ENCODE measurements around the gene LBR.

LBR gene

DNA sequence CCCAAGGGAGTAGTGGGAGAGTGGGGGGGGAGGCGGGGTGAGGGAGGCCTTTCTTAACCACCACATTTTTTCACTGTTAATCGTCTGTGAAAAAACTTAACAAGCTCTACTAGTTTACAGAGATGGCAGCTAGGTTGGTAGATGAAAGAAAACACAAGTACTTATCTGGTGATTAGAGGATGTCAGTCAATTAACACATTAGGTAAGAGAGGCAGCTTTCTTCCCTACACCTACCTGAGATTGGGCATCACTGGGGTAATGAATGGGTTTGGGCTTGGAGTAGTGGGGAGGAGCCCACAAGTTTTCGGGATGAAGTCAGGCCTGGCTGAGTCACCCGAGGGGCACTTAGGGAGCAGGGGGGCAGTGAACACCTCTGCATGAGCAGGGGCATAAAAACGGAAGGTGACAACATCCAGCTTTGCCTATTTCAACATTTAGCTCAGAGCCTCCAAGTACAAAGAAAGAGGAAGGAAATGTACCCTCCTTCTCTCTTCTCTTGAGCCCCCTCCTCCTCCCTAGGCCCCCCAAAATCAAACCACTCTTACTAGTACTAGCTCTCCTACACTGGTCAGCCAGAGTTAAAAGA lies 2.5 kb downstream of the LBR start:
- in situ Hi-C loops (cut with HindIII; ENCODE audit: low sequenced_read_pairs), result no loop called here
- no peak overlapping the region for H3K4me3 ChIP-seq (ENCODE audit: low read depth, low read length)
- no peak for DNase-seq (ENCODE audit: low read depth, low spot score)
- TF ChIP-seq, protein P1, sequence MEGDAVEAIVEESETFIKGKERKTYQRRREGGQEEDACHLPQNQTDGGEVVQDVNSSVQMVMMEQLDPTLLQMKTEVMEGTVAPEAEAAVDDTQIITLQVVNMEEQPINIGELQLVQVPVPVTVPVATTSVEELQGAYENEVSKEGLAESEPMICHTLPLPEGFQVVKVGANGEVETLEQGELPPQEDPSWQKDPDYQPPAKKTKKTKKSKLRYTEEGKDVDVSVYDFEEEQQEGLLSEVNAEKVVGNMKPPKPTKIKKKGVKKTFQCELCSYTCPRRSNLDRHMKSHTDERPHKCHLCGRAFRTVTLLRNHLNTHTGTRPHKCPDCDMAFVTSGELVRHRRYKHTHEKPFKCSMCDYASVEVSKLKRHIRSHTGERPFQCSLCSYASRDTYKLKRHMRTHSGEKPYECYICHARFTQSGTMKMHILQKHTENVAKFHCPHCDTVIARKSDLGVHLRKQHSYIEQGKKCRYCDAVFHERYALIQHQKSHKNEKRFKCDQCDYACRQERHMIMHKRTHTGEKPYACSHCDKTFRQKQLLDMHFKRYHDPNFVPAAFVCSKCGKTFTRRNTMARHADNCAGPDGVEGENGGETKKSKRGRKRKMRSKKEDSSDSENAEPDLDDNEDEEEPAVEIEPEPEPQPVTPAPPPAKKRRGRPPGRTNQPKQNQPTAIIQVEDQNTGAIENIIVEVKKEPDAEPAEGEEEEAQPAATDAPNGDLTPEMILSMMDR (IDR thresholded peaks at IDR 0.05; ENCODE audit: low read depth, low read length), result no peak

DNA sequence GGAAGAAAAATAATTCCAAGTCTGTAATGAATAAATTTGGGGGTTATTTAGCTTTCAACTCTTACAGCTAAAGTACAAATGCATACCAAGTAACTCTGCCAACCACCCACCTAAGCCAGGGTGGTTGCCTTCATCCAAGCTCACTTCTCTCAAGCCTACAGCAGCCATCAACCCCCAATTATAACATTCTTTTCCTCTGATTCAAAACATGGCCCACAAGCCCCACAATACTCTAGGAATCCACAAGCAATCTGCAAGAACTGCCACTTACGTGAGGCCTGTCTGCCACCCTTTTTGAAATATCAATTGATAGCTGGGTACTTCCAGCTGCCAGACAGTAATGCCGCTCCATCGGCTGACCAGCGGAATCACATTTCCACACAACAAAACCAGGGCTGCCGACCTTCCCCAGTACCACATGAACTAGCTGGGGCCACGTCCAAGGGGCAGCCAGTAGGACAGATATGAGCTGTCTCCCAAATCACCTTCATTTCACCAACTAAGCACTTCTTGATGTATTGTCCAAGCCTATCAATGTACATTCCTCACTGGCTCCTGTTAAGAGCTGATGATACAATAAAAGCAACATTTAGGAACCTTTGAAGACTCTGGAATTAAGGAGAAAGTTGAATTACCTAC lies 3.2 kb downstream of the LBR start:
- TF ChIP-seq, protein P1 (IDR thresholded peaks at IDR 0.05; ENCODE audit: low read depth, low read length), result no peak
- DNase-seq (ENCODE audit: low read depth, low spot score), result peak; percentile 49

DNA sequence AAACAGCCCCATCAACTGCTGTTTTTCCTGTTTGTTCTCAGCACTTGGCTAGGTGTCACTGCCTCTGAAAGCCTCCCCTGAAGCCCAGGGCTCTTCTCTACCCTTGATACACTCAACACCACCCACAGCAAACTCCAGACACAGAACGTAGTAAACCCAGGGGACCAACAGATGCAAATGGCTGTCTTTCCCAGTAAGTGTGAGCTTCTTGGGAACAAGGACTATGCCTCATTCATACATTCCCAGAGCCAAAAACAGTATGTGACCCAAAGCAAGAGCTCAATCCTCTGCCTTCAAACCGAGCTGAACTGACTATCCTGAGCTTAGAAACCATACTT lies 4.4 kb downstream of the LBR start:
- in situ Hi-C loops (cut with HindIII; ENCODE audit: low sequenced_read_pairs), result no loop called here
- no peak for DNase-seq (ENCODE audit: low read depth, low spot score)
- no peak overlapping the region for H3K4me3 ChIP-seq (ENCODE audit: low read depth, low read length)
- TF ChIP-seq, protein P1 (IDR thresholded peaks at IDR 0.05; ENCODE audit: low read depth, low read length), result no peak

More for the DNA sequence above, 3.2 kb downstream of the LBR start:
- no peak overlapping the region for H3K4me3 ChIP-seq (ENCODE audit: low read depth, low read length)
- in situ Hi-C loops (cut with HindIII; ENCODE audit: low sequenced_read_pairs), result no loop called here

DNA sequence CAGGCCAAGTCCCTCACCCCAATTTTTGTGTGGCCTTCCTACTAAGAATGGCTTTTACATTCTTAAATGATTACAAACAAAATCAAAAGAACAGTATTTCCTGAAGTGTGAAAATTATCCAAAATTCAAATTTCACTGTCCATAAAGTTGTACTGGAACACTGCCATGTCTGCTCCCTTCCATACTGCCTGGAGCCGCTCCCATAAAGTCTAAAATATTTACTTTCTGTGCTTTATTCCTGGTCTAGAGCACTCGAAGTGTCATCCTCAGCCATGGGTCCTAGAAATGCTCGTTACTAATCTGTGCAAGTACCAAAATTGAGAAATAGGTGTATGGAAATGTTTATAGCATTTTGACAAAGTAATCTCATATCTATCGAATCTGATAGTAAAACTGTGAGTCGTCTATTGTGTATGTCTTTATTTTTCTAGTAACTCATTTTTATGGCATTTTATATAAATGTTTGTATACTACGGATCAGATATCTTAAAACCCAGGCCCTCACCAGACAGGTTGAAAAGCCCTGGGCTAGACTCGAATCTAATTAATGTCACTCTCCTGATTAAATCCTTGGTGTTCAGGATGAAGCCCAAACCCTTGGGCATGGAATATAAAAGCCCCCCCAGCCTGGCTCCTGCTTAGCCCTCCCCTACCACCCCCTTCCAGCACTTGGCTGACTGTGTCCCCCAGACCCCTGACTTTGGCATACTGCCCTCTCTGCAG lies 4.9 kb downstream of the LBR start:
- in situ Hi-C loops (cut with HindIII; ENCODE audit: low sequenced_read_pairs), result no loop called here
- no peak overlapping the region for H3K4me3 ChIP-seq (ENCODE audit: low read depth, low read length)

DNA sequence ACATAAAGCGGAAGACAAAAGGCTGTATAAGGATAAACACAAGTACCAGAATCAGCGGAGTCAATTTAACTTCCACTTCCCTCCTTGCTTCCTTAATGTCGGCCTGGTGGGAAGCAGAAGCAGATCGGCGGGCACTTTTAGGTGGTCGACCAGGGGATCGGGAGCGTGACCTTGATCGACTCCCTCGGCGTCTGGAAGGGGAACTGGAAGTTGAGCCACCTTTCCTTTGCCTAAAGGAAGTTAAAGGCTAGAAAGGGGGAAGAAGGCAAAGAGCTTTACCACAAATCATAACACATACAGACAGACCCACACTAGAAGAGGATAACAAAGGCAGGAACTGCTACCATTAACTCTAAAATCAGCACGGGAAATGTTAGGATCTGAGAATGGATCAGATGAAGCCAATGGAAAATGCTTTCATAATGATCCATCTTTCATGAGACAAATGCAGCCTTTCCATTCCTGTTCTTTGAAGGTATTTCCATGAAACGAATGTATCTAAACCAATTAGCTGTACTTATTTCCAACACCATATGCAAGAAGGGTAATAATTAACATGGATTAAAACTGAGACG lies 5.7 kb downstream of the LBR start:
- no peak for DNase-seq (ENCODE audit: low read depth, low spot score)
- in situ Hi-C loops (cut with HindIII; ENCODE audit: low sequenced_read_pairs), result no loop called here
- TF ChIP-seq, protein P1 (IDR thresholded peaks at IDR 0.05; ENCODE audit: low read depth, low read length), result no peak
- no peak overlapping the region for H3K4me3 ChIP-seq (ENCODE audit: low read depth, low read length)

More for the DNA sequence above, 4.9 kb downstream of the LBR start:
- no peak for DNase-seq (ENCODE audit: low read depth, low spot score)
- TF ChIP-seq, protein P1 (IDR thresholded peaks at IDR 0.05; ENCODE audit: low read depth, low read length), result no peak

DNA sequence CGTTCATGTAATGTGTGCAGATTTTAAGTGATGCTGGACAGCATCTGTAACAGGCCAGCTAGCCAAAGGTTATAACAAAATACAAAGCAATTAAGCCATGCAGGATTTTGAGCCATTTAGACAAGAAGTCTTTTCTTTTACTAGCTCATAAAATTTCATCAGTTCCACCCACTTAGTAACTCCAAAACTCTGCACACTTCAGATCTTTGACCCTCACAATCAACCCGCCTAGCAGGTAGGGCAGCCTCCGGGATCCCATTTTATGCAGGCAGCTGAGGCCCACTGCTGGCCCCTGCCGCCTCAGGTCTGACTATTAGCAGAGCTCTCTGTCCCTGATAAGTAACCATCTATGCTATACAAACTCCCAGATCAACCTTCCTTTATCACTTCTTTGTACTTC lies 9.2 kb downstream of the LBR start:
- H3K4me3 ChIP-seq (ENCODE audit: low read depth, low read length), result no peak overlapping the region
- in situ Hi-C loops (cut with HindIII; ENCODE audit: low sequenced_read_pairs), result no loop called here
- TF ChIP-seq, protein P1 (IDR thresholded peaks at IDR 0.05; ENCODE audit: low read depth, low read length), result no peak
- no peak for DNase-seq (ENCODE audit: low read depth, low spot score)

Measured in astrocyte of the spinal cord (primary cell).